ENCODE data around the gene FAM53B.
"Not testable (repeated sequence)": the region's sequence is repeated elsewhere in the genome, so short reads cannot be mapped to it uniquely, and the experiment has no call there.

Gene FAM53B

GRCh38 chr10:124592101-124592500 is 152.1 kb downstream of the FAM53B start:
- Histone ChIP-seq H3K27me3 (ENCODE audit: control insufficient read depth in 1 of 2, insufficient read depth in 2 of 2, low read length in 2 of 2) (no peaks in the 10 kb centered on the region), H3K9me3 (ENCODE audit: low read length) (no peaks in the 10 kb centered on the region), H3K9ac (ENCODE audit: low read length) (no peak overlapping the region), H3K4me1 (ENCODE audit: insufficient read depth, low read length) (peaks cover 12% of the 10 kb centered on the region), H3K27ac (ENCODE audit: low read depth, low read length) (no peak overlapping the region), H3K4me3 (ENCODE audit: low read depth in 1 of 2, low read length in 2 of 2) (no peak overlapping the region), H3K36me3 (ENCODE audit: insufficient read depth, low read length) (no peaks in the 10 kb centered on the region)

- Histone ChIP-seq H3K4me3 (ENCODE audit: low read depth in 1 of 2, low read length in 2 of 2) (no peak overlapping the region), H3K36me3 (ENCODE audit: insufficient read depth, low read length) (no peaks in the 10 kb centered on the region), H3K27me3 (ENCODE audit: control insufficient read depth in 1 of 2, insufficient read depth in 2 of 2, low read length in 2 of 2) (no peaks in the 10 kb centered on the region), H3K4me1 (ENCODE audit: insufficient read depth, low read length) (peaks cover 12% of the 10 kb centered on the region), H3K9ac (ENCODE audit: low read length) (no peak overlapping the region), H3K27ac (ENCODE audit: low read depth, low read length) (no peak overlapping the region), H3K9me3 (ENCODE audit: low read length) (no peaks in the 10 kb centered on the region)
Observed at GRCh38 chr10:124591123-124591495, 153.1 kb downstream of the FAM53B start.

GRCh38 chr10:124590216-124591122 is 153.7 kb downstream of the FAM53B start:
- Histone ChIP-seq H3K27ac (ENCODE audit: low read depth, low read length) (no peak overlapping the region), H3K27me3 (ENCODE audit: control insufficient read depth in 1 of 2, insufficient read depth in 2 of 2, low read length in 2 of 2) (no peaks in the 10 kb centered on the region), H3K9me3 (ENCODE audit: low read length) (no peaks in the 10 kb centered on the region), H3K4me1 (ENCODE audit: insufficient read depth, low read length) (peaks cover 12% of the 10 kb centered on the region), H3K36me3 (ENCODE audit: insufficient read depth, low read length) (no peaks in the 10 kb centered on the region), H3K9ac (ENCODE audit: low read length) (no peak overlapping the region), H3K4me3 (ENCODE audit: low read depth in 1 of 2, low read length in 2 of 2) (no peak overlapping the region)

- H3K4me3 ChIP-seq (ENCODE audit: low read depth in 1 of 2, low read length in 2 of 2): no peak overlapping the region
- peak overlapping the region; percentile 27 for H3K27ac ChIP-seq (ENCODE audit: low read depth, low read length)
- H3K27me3 ChIP-seq (ENCODE audit: control insufficient read depth in 1 of 2, insufficient read depth in 2 of 2, low read length in 2 of 2): no peaks in the 10 kb centered on the region
- H3K9me3 ChIP-seq (ENCODE audit: low read length): no peaks in the 10 kb centered on the region
- peaks cover 12% of the 10 kb centered on the region for H3K4me1 ChIP-seq (ENCODE audit: insufficient read depth, low read length)
- no peaks in the 10 kb centered on the region for H3K36me3 ChIP-seq (ENCODE audit: insufficient read depth, low read length)
- peak overlapping the region; percentile 41 for H3K9ac ChIP-seq (ENCODE audit: low read length)
Observed at GRCh38 chr10:124589491-124590041, 154.6 kb downstream of the FAM53B start.

GRCh38 chr10:124588736-124589490 is 155.3 kb downstream of the FAM53B start:
- Histone ChIP-seq H3K27ac (ENCODE audit: low read depth, low read length) (no peak overlapping the region), H3K4me1 (ENCODE audit: insufficient read depth, low read length) (peaks cover 12% of the 10 kb centered on the region), H3K36me3 (ENCODE audit: insufficient read depth, low read length) (no peaks in the 10 kb centered on the region), H3K27me3 (ENCODE audit: control insufficient read depth in 1 of 2, insufficient read depth in 2 of 2, low read length in 2 of 2) (no peaks in the 10 kb centered on the region), H3K9me3 (ENCODE audit: low read length) (no peaks in the 10 kb centered on the region), H3K9ac (ENCODE audit: low read length) (peak overlapping the region; percentile 41), H3K4me3 (ENCODE audit: low read depth in 1 of 2, low read length in 2 of 2) (peak overlapping the region in 1 of 2 donors; percentile 12)

- peaks cover 12% of the 10 kb centered on the region for H3K4me1 ChIP-seq (ENCODE audit: insufficient read depth, low read length)
- H3K4me3 ChIP-seq (ENCODE audit: low read depth in 1 of 2, low read length in 2 of 2); H3K27ac ChIP-seq (ENCODE audit: low read depth, low read length); H3K9ac ChIP-seq (ENCODE audit: low read length); H3K36me3 ChIP-seq (ENCODE audit: insufficient read depth, low read length); H3K9me3 ChIP-seq (ENCODE audit: low read length); H3K27me3 ChIP-seq (ENCODE audit: control insufficient read depth in 1 of 2, insufficient read depth in 2 of 2, low read length in 2 of 2): not testable (repeated sequence)
Observed at GRCh38 chr10:124588341-124588735, 155.8 kb downstream of the FAM53B start.

- peaks cover 12% of the 10 kb centered on the region for H3K4me1 ChIP-seq (ENCODE audit: insufficient read depth, low read length)
- H3K4me3 ChIP-seq (ENCODE audit: low read depth in 1 of 2, low read length in 2 of 2): no peak overlapping the region
- no peak overlapping the region for H3K27ac ChIP-seq (ENCODE audit: low read depth, low read length)
- no peaks in the 10 kb centered on the region for H3K27me3 ChIP-seq (ENCODE audit: control insufficient read depth in 1 of 2, insufficient read depth in 2 of 2, low read length in 2 of 2)
- H3K9ac ChIP-seq (ENCODE audit: low read length): no peak overlapping the region
- no peaks in the 10 kb centered on the region for H3K36me3 ChIP-seq (ENCODE audit: insufficient read depth, low read length)
- no peaks in the 10 kb centered on the region for H3K9me3 ChIP-seq (ENCODE audit: low read length)
Observed at GRCh38 chr10:124587811-124588211, 156.4 kb downstream of the FAM53B start.

- Histone ChIP-seq H3K27ac (ENCODE audit: low read depth, low read length) (no peak overlapping the region), H3K27me3 (ENCODE audit: control insufficient read depth in 1 of 2, insufficient read depth in 2 of 2, low read length in 2 of 2) (no peaks in the 10 kb centered on the region), H3K36me3 (ENCODE audit: insufficient read depth, low read length) (no peaks in the 10 kb centered on the region), H3K4me1 (ENCODE audit: insufficient read depth, low read length) (peaks cover 12% of the 10 kb centered on the region), H3K9ac (ENCODE audit: low read length) (no peak overlapping the region), H3K9me3 (ENCODE audit: low read length) (no peaks in the 10 kb centered on the region), H3K4me3 (ENCODE audit: low read depth in 1 of 2, low read length in 2 of 2) (no peak overlapping the region)
Observed at GRCh38 chr10:124586142-124586541, 158.0 kb downstream of the FAM53B start.

- no peak overlapping the region for H3K27ac ChIP-seq (ENCODE audit: low read depth, low read length)
- no peaks in the 10 kb centered on the region for H3K9me3 ChIP-seq (ENCODE audit: low read length)
- H3K9ac ChIP-seq (ENCODE audit: low read length): no peak overlapping the region
- no peak overlapping the region for H3K4me3 ChIP-seq (ENCODE audit: low read depth in 1 of 2, low read length in 2 of 2)
- no peaks in the 10 kb centered on the region for H3K27me3 ChIP-seq (ENCODE audit: control insufficient read depth in 1 of 2, insufficient read depth in 2 of 2, low read length in 2 of 2)
- no peaks in the 10 kb centered on the region for H3K4me1 ChIP-seq (ENCODE audit: insufficient read depth, low read length)
- no peaks in the 10 kb centered on the region for H3K36me3 ChIP-seq (ENCODE audit: insufficient read depth, low read length)
Observed at GRCh38 chr10:124579011-124579399, 165.2 kb downstream of the FAM53B start.

- no peak overlapping the region for H3K27ac ChIP-seq (ENCODE audit: low read depth, low read length)
- no peaks in the 10 kb centered on the region for H3K27me3 ChIP-seq (ENCODE audit: control insufficient read depth in 1 of 2, insufficient read depth in 2 of 2, low read length in 2 of 2)
- H3K4me3 ChIP-seq (ENCODE audit: low read depth in 1 of 2, low read length in 2 of 2): no peak overlapping the region
- H3K36me3 ChIP-seq (ENCODE audit: insufficient read depth, low read length): no peaks in the 10 kb centered on the region
- H3K9me3 ChIP-seq (ENCODE audit: low read length): no peaks in the 10 kb centered on the region
- H3K4me1 ChIP-seq (ENCODE audit: insufficient read depth, low read length): no peaks in the 10 kb centered on the region
- no peak overlapping the region for H3K9ac ChIP-seq (ENCODE audit: low read length)
Observed at GRCh38 chr10:124578231-124579010, 165.8 kb downstream of the FAM53B start.

GRCh38 chr10:124577651-124578050 is 166.5 kb downstream of the FAM53B start:
- Histone ChIP-seq H3K27me3 (ENCODE audit: control insufficient read depth in 1 of 2, insufficient read depth in 2 of 2, low read length in 2 of 2) (no peaks in the 10 kb centered on the region), H3K4me3 (ENCODE audit: low read depth in 1 of 2, low read length in 2 of 2) (no peak overlapping the region), H3K27ac (ENCODE audit: low read depth, low read length) (no peak overlapping the region), H3K4me1 (ENCODE audit: insufficient read depth, low read length) (no peaks in the 10 kb centered on the region), H3K36me3 (ENCODE audit: insufficient read depth, low read length) (no peaks in the 10 kb centered on the region), H3K9ac (ENCODE audit: low read length) (no peak overlapping the region), H3K9me3 (ENCODE audit: low read length) (no peaks in the 10 kb centered on the region)
